Hematopoietic multipotent progenitor cell treated with erythropoietin and hydrocortisone succinate and interleukin-3 and kit ligand, for 17 days (in vitro differentiated cells): ENCODE results near the gene SLC35A5.

Source experiments
- DNase-seq: peaks from one replicate; pipeline ENCODE4 v3.0.0-alpha.2; 2015; ENCODE audit warnings: low spot score

SLC35A5 gene

DNA sequence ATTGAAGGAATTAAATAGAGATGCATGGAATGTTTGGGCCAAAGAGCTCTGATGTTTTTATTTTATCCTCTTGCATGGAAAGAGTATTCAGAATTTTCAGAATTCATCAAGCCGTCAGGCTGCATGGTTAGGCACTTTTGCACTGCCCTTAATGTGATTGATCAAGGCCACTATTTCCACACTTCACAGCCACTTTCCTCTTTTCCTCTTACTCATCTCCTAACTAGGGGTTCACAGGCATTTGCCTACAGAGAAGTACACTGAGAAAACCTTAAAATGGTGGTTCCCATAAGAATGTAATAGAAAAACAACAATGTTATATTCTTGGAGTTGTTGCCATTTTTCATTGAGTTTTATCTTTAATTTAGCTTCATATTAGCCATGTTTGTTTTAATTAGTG, 10.9 kb downstream of the SLC35A5 start:
- DNase-seq, result no peak

DNA sequence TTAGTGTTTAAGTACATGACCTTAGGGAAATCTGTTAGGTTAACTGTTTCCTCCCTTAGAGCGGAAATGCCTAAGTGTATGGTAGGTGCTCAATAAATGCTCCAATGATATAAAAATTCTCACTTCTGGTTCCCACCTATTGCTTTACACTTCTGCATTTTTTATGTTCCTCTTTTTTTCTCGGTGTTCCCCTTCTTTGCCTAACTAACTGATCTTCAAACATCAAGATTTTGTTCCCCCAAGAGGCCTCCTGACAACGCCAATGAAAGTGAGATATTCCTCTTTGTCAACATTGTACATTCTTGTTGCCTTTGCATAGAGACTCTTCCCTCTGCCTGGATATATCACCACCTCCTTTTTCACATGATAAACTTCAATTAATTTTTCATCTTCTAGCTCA, 17.4 kb downstream of the SLC35A5 start:
- no peak for DNase-seq

DNA sequence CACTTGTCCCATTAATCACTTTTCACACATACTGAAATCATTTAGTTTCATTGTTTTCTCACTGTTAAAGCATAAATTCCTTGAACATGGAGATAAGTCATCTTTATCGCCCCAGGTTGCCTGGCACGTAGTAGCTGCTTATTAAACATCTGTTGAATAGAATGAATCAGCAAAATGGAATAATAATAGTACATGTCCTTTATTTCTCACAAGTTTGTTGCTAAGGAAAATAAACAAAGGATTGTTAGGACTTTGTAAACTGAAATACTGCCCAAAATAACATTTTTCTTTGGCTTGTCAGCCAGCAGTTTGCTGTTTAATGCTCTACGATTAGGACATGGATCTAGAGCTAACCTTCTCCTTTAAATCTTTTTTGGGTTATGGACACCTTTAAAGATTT, 17.9 kb downstream of the SLC35A5 start:
- no peak for DNase-seq

DNA sequence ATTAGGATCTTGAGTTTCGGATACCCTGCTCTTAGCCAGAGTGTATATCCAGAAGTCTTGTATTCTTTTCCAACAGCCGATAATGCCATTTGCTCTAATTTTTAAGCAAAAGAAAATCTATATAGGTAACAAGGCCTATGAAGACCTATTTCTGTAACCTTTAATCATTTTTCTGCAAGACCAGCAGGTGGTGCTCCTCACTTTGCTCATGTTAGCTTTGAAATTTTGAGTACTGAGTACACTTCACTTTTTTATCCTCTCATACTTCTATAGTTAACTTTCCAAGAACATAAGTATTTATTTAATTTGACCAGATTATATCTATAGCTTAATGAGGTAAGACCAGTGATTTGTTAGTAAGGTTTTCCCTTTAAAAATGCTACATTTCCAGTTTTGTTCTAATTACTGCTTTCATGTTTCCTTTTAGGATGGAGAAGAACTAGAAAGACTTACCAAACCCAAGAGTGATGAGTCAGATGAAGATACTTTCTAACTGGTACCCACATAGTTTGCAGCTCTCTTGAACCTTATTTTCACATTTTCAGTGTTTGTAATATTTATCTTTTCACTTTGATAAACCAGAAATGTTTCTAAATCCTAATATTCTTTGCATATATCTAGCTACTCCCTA, 20.5 kb downstream of the SLC35A5 start:
- DNase-seq, result peak; percentile 41

DNA sequence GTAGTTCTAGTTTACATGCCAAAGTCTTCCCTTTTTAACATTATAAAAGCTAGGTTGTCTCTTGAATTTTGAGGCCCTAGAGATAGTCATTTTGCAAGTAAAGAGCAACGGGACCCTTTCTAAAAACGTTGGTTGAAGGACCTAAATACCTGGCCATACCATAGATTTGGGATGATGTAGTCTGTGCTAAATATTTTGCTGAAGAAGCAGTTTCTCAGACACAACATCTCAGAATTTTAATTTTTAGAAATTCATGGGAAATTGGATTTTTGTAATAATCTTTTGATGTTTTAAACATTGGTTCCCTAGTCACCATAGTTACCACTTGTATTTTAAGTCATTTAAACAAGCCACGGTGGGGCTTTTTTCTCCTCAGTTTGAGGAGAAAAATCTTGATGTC, 21.3 kb downstream of the SLC35A5 start:
- DNase-seq, result no peak

DNA sequence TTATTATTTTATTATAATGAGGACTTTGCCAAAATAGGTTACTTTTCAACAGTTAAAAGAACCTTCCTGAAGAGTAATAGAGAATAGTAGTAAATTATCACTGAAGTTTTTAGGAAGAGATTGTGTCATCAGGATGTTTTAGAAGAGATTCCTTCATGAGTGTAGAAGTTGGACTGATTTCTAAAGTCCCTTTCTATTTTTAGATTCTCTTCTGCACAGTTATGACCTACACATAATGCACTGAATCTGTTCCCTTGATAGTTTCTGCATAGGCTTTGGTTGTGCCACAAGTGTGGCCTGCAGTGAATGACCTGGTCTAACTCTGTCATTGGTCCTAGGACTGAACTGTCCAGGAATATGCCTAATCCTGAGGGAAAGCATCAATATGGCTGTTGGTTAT, 23.9 kb downstream of the SLC35A5 start:
- no peak for DNase-seq

DNA sequence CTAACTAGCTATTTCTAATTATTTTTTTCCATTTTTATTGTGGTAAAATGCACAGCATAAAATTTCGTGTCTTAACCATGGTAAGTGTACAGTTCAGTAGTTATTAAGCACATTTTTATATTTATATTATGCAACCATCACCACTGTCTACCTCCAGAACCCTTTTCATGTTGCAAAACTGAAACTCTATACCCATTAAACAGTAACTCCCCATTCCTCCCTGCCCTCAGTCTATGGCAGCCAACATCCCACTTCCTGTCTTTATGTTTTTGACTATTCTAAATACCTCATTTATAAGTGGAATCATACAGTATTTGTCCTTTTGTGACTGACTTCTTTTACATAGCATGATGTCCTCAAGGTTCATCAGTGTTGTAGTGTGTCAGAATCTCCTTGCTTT, 25.5 kb downstream of the SLC35A5 start:
- DNase-seq, result no peak

DNA sequence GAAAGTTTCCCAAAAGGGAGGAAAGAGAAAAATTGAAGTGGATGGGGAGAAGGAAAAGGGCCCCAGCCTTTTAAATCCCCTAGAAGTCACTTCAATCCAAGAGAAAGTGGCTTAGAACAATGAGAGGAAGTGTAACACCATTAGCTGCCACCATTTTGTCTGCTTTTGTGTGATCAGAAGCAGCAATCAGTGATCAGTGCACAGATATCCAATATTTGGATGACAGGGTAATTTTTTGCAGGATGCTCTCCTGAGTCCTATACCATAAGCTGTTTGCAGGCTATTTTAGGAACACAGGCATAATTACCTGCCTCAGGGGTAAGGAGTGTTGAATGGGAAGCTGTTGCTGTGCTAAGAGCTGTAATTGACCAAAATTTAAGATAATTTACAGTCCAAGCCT, 31.4 kb downstream of the SLC35A5 start:
- no peak for DNase-seq

DNA sequence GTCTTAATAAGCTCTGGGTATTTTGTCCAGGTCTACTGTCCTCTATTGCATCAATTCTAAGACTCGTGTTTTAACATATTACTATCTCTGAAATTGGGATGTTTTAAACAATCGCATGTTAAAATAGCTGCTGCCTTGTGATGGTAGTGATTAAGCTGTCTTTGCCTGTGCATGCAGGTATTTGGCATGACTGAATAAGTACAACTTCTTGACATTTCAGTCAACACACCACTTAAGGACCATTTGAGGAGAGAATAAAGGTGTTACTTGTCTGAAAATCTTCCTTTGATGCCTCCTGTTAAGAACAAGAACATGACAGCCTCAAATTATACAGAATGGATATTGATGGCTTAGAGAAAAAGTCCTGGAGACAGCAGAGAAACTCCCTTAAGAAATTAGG, 33.0 kb downstream of the SLC35A5 start:
- DNase-seq, result no peak

DNA sequence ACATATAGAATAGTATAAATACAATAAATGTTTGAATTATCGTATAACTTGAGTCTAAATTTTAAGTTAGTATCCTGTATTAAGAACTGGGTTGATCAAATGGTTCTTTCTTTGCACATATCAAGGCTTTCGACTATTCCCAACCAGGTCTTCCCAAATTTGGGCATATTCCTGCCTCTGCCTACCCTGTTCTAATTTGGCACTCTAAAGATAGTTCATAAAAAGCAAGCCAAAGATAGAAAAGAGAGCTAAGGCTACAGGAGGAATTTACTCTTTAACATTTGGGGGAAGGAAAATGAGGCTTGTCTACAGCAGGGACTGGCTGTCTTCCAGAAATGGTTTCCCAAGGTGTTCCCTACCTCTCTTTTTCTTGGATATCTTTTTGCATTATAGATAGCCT, 36.1 kb downstream of the SLC35A5 start:
- no peak for DNase-seq

DNA sequence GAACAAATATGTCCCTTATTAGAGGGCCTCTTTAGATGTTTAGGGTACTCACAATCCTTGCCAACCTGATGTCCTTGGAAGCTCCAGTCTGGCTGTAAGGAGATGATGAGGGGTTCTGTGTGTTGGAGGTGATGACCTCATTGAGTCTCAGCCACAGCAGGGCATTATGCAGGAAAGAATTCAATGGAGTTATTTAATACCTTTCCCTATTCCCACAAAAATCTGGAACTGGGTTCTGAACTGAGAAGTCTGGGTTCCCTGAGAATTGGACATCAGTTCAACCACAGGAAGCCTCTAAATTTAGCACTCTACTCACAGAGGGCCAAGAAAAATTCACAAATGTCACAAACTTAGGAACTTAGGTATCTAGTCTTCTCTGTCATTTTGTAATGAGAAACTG, 36.9 kb downstream of the SLC35A5 start:
- DNase-seq, result no peak

DNA sequence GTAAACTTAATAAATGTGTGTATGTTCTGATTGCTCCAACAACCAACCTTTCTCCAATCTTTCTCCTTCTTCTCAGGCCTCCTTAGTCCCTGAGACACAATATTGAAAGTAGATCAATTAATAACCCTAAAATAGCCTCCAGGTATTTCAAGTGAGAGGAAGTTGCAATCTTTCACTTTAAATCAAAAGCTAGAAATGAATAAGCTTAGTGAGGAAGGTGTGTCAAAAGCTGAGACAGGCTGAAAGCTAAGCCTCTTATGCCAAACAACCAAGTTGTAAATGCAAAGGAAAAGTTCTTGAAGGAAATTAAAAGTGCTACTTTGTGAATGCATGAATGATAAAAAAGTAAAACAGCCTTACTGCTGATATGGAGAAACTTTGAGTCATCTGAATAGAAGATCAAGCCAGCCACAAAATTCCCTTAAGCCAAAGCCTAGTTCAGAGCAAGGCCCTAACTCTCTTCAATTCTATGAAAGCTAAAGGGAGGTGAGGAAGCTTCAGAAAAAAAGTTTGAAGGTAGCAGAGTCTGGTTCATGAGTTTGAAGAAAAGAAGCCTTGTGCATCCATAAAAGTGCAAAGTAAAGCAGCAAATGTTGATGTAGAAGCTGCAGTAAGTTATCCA, 40.5 kb downstream of the SLC35A5 start:
- no peak for DNase-seq

DNA sequence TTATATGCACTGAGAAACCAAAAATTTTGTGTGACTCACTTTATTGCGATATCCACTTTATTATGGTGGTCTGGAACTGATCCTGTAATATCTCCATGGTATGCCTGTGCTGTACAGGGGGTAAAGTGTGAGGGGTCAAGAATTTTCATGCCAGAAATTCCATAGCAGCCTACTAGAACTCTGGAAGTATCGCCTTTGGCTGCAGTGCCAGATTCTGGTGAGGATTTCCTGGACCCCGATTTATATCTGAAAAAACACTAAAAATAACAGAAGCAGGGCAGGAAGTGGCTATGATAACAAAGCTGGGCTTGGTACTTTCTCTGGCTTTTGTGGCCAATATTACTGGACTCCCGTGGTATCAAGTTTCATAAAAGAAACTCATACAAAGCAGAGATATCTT, 42.7 kb downstream of the SLC35A5 start:
- no peak for DNase-seq

DNA sequence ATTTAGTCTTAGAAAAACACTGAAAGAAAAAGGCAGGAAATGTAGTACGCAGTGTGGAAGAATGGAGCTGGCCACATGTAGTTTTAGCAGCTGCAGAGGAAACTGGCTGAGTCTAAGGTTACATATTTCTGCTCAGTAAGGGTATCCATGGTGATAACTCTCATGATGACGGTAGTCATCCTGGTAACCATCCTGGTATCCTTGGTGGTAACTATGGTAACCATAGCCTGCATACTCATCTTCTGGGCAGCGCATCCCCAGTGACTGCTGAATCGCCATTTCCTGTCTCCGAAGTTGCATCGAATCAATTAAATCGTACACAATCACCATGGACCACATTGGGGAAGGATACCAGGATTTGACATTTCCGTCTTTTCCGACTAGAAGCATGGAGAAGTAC, 43.4 kb downstream of the SLC35A5 start:
- DNase-seq, result no peak

DNA sequence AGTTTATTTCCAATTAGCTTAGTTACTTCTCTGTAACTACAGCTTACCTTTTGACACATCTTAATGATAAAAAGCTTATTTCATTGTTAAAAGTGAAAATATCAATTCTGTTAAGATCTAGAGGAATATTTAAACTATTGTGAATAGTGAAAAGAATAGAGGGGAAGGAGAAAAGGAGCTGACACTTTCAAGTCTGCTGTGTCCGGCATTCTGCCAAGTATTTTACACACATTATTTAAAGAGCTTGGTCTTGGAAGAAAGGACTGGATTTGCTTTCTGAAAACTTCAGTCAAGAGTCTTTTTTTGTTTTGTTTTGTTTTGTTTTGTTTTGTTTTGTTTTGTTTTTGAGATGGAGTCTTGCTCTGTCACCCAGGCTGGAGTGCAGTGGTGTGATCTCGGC, 44.3 kb downstream of the SLC35A5 start:
- DNase-seq, result no peak

DNA sequence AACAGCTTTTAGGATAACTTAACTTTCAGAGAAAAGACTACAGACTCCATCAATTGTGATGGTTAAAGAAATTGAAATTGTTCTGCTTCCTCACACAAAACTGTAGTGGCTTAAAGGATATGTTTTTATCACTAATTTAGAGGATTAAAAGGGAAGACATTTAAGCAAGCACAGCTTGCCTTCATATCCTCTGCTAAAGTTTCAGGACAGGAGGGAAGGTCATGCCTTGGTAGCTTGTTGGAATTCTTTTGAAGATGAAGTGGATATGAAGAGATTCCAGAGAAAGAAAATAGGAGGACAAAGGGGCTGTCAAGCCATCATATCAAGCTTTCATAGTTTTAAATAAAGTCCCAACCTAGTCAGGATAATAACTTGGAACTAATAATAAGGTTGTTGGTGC, 46.0 kb downstream of the SLC35A5 start:
- no peak for DNase-seq

DNA sequence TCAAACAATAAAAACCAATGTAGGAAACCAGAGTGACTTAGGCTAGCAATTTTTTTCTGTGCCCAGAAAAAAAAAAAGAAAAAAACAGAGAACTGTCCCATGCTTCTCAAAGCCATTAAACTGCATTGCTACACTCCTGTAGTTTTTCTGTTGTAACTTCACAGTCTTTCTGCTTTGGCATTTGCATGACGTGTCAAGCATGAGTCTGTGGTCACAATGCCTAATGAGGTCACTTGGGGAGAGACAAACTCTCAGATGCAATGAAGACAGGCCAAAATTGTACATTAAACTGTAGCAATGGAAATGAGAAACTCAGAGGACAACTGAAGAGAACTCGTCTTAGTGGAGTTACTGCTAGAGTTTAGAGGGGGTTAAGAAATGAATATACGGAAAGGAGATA, 48.3 kb downstream of the SLC35A5 start:
- DNase-seq, result no peak

DNA sequence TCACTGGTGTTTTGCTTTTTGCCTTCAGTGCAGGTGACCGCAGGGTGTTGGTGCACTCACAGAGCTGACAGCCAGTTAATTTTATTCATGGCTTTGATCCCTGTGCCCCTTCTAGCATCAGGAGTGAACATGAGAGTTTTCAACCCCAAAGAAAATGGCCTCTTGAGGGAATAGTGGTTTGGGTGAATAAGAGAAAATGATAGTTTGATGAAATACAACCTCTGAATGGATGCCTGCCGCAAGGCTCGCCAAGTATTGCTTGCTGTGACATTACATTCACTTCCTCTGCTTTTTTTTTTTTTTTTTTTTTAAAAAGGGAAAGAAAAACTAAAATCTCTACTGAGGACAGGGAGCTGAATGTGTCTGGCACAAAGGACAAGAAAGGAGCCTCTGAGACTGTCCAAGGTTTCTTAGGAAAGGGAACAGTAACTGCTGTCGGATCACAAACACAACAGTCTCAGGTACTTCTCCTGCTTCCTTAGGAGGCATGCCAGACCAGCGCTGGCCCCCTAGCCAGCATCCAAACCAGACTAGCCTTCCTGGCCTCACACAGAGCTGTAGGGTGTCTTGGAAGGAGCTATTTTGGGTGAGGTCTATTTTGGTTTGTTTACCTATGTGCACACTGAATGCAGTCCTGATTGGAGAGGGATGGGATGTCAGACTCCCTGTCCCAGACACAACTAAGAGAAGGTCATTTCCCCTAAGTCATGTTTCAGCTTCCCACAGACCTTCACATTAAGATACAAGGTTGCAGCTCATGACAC, 50.1 kb downstream of the SLC35A5 start:
- DNase-seq, result no peak

DNA sequence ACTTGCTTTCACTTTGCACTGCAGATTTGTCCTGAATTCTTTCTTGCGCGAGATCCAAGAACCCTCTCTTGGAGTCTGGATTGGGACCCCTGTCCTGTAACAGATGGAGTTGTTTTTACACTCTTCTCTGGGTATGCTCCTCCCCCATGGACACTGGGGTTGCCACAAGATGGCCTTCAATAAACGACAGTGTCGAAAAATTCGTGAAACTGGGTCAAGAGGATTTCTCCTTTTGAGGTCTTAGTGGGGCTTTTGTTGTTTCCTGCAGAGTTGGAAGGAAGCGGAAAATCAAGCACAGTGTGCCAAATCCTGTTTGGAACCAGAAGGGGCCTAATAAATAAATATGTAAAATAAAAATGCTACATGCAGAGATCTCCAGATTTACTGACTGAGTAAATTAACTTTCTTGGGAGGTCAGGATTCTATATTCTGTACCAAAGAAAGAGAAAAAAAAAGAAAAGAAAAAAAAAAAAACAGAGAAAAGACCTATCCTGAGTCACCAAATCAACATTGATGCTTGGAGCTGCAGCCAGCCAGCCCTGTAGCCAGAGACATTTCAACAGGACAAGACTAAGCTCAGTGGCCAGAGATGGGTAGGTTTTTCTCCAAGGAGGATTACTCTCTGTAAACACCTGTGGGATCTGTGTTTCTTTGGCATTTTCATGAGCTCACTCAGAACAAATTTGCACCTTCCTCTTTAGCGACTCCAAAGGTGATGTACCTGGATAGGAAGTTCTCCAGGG, 54.3 kb downstream of the SLC35A5 start:
- DNase-seq, result no peak

DNA sequence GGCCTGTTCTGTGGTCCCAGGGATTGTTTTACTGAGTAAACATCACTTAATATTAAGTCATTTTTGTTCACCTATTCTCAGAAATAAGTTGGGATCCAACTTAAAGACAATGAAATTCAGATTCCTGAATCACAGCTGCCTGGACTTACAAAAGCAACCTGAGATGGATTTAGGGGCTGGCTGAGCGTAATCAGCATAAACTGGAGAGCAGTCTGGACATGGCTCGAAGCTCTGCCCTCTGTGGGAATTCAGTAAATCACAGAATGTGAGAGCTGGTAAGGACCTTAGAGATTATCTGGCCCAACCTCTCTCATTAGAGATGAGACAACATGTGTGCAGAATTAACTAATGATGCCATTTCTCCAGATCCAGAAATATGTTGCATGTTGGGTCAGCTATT, 55.4 kb downstream of the SLC35A5 start:
- no peak for DNase-seq

DNA sequence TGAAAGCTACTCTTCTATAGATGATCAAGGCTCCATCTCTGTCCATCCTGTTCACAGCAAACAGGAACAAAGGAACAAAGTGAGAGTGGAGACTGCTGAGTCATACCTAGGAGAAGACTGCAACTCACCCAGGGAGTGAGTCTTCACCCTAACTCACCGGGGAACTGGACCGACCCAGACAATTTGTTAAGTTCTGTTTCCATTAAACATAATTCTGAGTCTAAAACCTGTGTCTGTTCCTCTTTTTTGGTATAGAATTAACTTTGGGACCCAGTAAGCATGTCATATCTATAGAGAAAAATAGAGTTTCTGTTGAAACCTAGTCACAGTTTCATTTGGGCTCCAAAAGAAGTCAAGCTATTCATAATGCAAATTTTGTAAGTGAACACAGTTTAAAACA, 57.5 kb downstream of the SLC35A5 start:
- no peak for DNase-seq

DNA sequence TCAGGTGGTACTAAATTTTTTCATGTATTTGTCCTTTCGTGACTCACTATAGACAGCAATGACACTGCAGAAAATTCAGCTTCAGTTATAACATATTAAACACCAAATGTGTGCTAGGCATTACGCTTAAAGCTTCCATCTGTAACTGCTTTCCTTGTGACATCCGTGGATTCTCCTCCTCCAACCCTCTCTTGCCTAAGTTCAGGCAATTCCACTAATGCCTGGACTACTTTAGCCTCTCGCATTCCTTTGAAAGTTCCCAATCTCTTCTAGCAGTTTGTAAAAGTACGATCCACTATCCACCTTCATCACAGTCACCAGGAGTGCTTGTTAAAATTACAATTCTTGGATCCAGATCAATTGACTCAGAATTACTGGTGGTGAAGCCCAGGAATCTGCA, 61.4 kb downstream of the SLC35A5 start:
- DNase-seq, result no peak

DNA sequence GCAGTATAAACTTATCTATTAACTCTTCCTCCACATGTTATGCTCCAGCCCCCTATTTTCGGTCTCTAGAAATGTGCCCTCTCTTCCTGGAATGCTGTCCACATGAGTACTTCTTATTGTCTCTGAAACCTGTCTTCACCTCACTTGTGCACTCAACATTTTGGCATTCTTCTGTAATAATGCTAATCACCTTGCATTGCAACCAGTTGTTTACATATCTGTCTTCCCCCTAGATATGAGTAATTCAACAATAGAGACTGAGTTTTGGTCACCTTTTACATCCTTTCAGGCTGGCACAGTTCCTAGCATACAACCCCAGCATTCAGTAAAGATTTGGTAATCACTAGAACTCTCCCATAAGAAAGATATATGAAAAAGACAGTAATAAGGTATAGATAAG, 61.9 kb downstream of the SLC35A5 start:
- DNase-seq, result no peak
